Measurements from ENCODE around the gene NLRP12. TPM values are rescaled to one million over a fixed set of nuclear protein-coding genes. Genes with fewer than 3 reads are reported as not detected.
"Not testable (repeated sequence)": the region's sequence is repeated elsewhere in the genome, so short reads cannot be mapped to it uniquely, and the experiment has no call there.

NLRP12 gene
- total RNA-seq (under 1 TPM; 0.05 to 0.95 (median 0.17) TPM), polyA plus RNA-seq (under 1 TPM; 0.05 to 0.15 TPM)
- long read RNA-seq, donor 1: 0 reads
- long read RNA-seq, donor 2: 0 reads
- long read RNA-seq, donor 3: 0 reads

GRCh38 chr19:53824134-53824611 lies at the start of gene NLRP12:
Gene NLRP12, minus strand, starts transcription at chr19:53824314. Its CDS starts 140 bp downstream, at chr19:53824174.
- H3K4me3 ChIP-seq: no peak within 1 kb of the TSS
- WGBS, 3 donors: 64 to 72% (median 69%) methylated on average over 14 of the region's 14 CpGs
- H3K27ac ChIP-seq: no peak within 1 kb of the TSS
- no peaks in the 10 kb centered on the region for H3K4me1 ChIP-seq (ENCODE audit: insufficient read depth)
- no peak for TF ChIP-seq EP300 (IDR thresholded peaks at IDR 0.05)
- no peak for TF ChIP-seq POLR2A (IDR thresholded peaks at IDR 0.05)
- no peak for TF ChIP-seq CTCF (IDR thresholded peaks at IDR 0.05)
- H3K36me3 ChIP-seq: no peaks in the 10 kb centered on the region
- no peak for DNase-seq
- H3K27me3 ChIP-seq: no peaks in the 10 kb centered on the region
- H3K9me3 ChIP-seq: no peaks in the 10 kb centered on the region
- intact Hi-C loops (cut with DNase I): no loop called here

GRCh38 chr19:53872762-53873161 lies 48.6 kb upstream of the NLRP12 start:
- intact Hi-C loops (cut with DNase I): loop anchor here in 1 of 4 donors (10.0 kb wide), 1 partner anchor 242 kb away; the partner anchor contains the start of genes PRPF31 and TFPT
- Histone ChIP-seq H3K9me3 (no peaks in the 10 kb centered on the region), H3K27ac (no peak overlapping the region), H3K27me3 (no peaks in the 10 kb centered on the region), H3K4me3 (no peak overlapping the region), H3K4me1 (ENCODE audit: insufficient read depth) (peaks cover 3% of the 10 kb centered on the region), H3K36me3 (no peaks in the 10 kb centered on the region)
- no peak for DNase-seq
- 72 to 74% (median 74%) methylated on average over 6 of the region's 6 CpGs for WGBS, 3 donors
- TF ChIP-seq POLR2A (IDR thresholded peaks at IDR 0.05): no peak
- TF ChIP-seq EP300 (IDR thresholded peaks at IDR 0.05): no peak
- TF ChIP-seq CTCF (IDR thresholded peaks at IDR 0.05): no peak

GRCh38 chr19:53871454-53871853 lies 47.3 kb upstream of the NLRP12 start:
- Histone ChIP-seq H3K4me3 (no peak overlapping the region), H3K27me3 (no peaks in the 10 kb centered on the region), H3K27ac (no peak overlapping the region), H3K36me3 (no peaks in the 10 kb centered on the region), H3K4me1 (ENCODE audit: insufficient read depth) (peaks cover 3% of the 10 kb centered on the region), H3K9me3 (no peaks in the 10 kb centered on the region)
- TF ChIP-seq EP300 (IDR thresholded peaks at IDR 0.05): no peak
- no peak for TF ChIP-seq CTCF (IDR thresholded peaks at IDR 0.05)
- no peak for TF ChIP-seq POLR2A (IDR thresholded peaks at IDR 0.05)
- intact Hi-C loops (cut with DNase I): loop anchor here in 1 of 4 donors (10.0 kb wide), 1 partner anchor 243 kb away; the partner anchor contains the start of genes PRPF31 and TFPT
- WGBS, 3 donors: 49 to 50% (median 50%) methylated on average over 7 of the region's 7 CpGs
- DNase-seq: no peak

GRCh38 chr19:53870485-53870844 lies 46.4 kb upstream of the NLRP12 start:
- peaks cover 7% of the 10 kb centered on the region for H3K4me1 ChIP-seq (ENCODE audit: insufficient read depth)
- H3K9me3 ChIP-seq: no peaks in the 10 kb centered on the region
- no peaks in the 10 kb centered on the region for H3K36me3 ChIP-seq
- intact Hi-C loops (cut with DNase I): loop anchor here in 1 of 4 donors (10.0 kb wide), 1 partner anchor 244 kb away; the partner anchor contains the start of genes PRPF31 and TFPT
- no peak for DNase-seq
- H3K27me3 ChIP-seq: no peaks in the 10 kb centered on the region
- no peak overlapping the region for H3K4me3 ChIP-seq
- 43 to 57% (median 45%) methylated on average over 5 of the region's 5 CpGs for WGBS, 3 donors
- TF ChIP-seq CTCF (IDR thresholded peaks at IDR 0.05): no peak
- no peak for TF ChIP-seq POLR2A (IDR thresholded peaks at IDR 0.05)
- no peak for TF ChIP-seq EP300 (IDR thresholded peaks at IDR 0.05)
- no peak overlapping the region for H3K27ac ChIP-seq

- WGBS, 3 donors: 1 to 9% (median 2%) methylated on average over 3 to 24 of the region's 24 CpGs
- intact Hi-C loops (cut with DNase I): loop anchor here in 1 of 4 donors (10.0 kb wide), 1 partner anchor 245 kb away; the partner anchor contains the start of genes PRPF31 and TFPT
These were observed 45.8 kb upstream of the NLRP12 start for GRCh38 chr19:53869805-53870484.

More at GRCh38 chr19:53869805-53870484, 45.8 kb upstream of the NLRP12 start:
- not testable (repeated sequence) for H3K27me3 ChIP-seq; H3K9me3 ChIP-seq; H3K36me3 ChIP-seq; H3K4me1 ChIP-seq (ENCODE audit: insufficient read depth)
- peak overlapping the region; percentile 73 for H3K4me3 ChIP-seq
- peak in 1 of 5 donors; percentile 48 for DNase-seq
- H3K27ac ChIP-seq: peak overlapping the region; percentile 70 to 92

Measured in ovary (tissue), 10 donors.